ENCODE measurements around the gene ZNF324B.
A peak's percentile ranks its signal among the peaks of the same experiment; 100 is the strongest.
"Not testable (repeated sequence)": the region's sequence is repeated elsewhere in the genome, so short reads cannot be mapped to it uniquely, and the experiment has no call there.

ZNF324B gene

DNA sequence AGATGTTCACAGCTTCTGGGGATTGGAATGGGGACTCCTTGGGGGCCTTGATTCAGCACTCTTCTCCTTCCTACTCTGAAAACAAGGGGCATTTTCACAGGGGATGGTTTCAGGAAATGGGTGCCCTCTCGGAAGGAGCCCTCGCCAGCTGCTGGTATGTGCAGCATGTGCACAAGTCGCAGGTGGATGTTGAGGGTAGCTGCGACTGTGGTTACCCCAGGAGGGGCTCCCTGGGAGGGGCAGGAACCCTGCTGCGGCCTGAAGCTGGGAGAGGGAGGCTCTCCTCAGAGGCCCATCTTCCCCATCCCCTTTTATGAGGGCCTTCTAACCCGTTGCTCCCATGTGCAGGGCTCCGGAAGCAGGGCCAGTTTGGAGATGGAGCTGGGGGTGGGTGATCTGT is 30.9 kb downstream of the ZNF324B start:
- no peak for DNase-seq

DNA sequence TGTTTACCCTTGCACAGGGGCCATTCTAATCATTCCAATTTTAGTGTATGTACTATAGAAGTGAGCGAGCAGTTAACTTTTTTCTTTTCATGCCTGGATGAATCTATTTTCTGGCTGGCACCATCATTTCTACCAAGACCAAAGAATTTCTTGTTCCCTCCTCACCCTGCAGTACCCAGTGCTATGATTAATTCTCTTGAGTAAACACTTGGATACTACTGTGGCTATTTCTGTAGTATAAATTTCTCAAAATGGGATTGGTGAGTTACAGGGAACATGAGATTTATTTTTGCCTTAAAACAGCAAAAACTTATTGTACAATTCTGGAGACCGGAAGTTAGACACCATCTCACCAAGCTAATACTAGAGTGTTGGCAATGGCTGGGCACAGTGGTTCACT is 32.4 kb downstream of the ZNF324B start:
- no peak for DNase-seq

DNA sequence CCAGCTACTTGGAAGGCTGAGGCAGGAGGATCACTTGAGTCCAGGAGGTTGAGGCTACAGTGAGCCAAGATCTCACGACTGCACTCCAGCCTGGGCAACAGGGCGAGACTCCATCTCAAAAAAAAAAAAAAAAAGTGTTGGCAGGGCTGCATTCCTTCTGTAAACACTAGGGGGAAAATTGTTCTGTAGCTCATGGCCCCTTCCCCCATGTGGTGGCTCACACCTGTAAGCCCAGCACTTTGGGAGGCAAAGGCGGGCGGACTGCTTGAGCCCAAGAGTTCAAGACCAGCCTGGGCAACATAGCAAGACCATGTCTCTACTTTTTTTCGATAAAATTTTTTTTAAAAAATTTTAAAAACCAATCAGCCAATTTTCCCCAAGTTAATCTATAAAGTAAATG is 32.9 kb downstream of the ZNF324B start:
- DNase-seq, result not testable (repeated sequence)

DNA sequence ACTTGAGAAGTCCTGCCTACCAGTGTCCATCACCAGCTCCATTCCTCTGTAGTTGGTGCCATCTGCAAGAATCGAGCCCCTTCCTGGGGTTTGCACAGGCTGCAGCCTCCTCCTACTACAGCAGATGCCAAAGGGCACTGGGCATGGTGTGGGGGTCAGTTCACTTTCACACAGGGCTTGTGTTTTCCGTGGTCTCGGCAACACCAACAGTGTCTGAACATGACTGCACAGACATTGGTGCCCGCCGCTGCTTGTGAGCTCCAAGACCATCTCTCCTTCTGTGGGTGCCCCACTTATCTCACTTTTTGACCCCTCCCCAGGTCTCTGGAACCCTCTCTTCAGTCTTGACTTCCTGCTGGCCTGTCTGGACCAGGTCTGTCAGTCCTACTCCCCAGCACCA is 40.0 kb downstream of the ZNF324B start:
- no peak for DNase-seq

DNA sequence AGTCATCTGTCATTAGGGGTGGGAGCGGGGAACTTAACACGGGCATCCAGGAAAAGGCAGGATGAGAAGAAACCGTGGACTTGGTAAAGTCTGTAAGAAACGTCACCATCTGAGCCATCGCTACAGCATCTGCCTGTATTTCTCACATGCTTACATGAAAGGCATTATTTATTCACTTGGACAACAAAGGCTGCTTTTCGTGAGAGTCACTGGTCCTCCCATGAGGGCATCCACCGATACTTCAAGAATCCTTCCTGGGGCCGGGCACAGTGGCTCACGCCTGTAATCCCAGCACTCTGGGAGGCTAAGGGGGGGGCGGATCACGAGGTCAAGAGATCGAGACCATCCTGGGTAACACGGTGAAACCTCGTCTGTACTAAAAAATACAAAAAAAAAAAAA is 40.8 kb downstream of the ZNF324B start:
- DNase-seq, result no peak

DNA sequence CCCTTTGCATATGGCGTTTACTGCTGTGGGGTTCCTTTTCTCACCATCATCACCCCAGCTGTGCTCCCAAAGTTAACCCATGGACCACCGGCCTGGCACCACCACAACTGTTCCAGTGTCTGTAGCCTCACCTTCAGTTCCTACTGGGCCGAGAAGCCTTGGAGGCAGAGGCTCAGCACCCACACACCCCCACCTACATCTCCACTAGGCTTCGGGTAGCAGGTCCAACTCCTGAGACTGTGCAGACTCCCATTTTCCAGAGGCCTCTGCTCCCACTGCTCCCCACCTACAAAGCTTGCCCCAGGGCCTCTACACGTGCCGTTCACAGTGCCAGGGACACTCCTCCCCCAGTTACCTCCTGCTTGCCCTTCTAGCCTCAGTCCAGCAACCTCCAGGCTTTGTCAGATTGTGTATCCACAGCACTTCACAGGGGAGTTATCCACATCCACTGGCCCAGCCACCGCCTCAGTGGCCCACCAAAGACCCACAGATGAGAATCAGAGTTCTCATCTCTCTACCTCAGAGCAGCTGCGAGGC is 46.3 kb downstream of the ZNF324B start:
- no peak for DNase-seq

DNA sequence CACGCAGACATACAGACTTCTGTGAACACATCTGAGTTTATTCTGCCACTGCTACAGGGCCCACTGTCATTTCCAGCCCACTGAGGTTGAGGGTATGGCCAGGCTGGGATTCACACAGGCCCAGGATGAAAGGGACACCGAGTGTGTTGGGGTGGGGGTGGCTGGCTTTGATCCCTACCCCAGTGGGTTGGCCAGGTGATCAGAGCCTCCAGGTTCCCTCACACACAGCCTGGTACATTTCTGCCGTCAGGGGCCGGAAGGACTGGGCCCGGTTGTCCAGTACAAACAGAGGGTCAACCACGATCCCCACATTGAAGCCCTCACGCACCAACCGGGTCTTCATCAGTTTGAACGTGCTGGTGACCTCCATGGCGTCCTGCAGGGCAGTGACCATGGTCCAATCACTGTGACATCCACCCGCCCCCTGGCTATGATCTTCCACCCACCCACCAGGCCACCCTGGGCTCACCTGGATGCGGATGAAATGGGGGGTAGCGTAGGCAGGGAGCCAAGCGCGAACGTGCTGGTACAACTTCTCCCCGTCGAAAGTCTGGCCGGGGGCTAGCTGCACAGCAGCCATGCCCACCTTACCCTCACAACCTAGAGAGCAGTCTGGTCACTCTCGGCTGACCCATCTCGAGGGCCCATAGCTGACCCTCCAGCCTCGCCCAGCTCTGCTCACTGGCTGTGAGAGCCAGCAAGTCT is 47.0 kb downstream of the ZNF324B start:
- no peak for DNase-seq

DNA sequence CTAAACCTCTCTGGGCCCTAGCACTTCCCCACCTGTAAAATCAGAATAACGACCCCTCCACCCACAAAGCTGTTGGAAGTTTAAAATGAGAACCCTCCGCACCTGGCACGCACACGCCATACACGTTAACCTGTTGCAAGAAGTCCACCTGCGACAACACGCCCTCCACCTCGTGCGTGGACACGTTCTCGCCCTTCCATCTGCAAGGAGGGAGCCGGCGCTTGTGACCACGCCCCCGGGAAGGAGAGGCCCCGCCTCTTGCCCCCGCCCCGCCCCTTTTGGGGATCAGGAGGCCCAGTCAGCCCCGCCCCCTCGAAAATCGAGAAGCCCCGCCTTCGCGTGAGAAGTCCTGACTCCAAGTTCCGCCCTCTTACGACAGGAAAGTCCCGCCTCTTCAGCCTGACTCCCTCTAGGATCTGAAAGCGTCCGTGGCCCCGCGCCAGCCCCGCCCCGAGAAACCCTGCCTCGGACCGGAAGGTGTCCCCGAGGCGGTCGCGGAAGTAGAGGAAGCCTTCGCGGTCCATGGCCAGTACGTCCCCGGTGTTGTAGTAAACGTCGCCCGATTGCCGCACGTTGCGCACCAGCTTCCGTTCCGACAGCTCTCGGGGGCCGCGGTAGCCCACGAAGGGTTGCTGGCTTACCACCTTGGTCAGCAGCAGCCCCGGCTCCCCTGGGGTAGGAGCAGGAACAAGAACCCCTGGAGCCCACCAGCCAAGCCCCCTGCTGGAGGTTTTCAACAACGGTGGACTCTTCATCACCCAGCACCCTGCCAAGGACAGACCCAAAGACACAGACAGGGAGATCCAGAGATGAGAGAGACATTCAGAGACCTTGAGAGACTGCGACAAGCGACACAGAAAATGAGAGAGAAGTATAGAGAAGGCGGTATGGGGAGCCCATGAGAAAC is 47.9 kb downstream of the ZNF324B start:
- DNase-seq, result peak; percentile 99

DNA sequence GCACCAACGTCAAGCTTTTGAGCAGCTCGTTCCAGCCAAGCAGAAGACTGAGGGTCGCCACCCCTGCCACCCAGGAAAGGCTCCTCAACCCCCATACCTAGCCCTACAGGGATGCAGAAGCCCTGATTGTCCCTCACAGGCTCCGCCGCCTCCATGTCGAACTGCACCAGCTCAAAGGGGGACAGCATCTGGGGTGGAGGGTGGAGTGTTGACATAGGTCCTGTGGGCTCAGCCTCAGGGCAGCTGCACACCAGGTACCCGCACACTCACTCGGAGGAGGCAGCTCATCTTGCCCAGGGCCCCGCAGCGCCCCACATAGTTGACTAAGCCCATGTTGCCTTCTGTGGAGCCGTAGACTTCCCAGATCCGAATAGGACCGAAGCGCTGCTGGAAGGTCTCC is 48.8 kb downstream of the ZNF324B start:
- no peak for DNase-seq
